ELR (cell line): ENCODE results near the gene PCDH7.

ENCODE experiments used
- DNase-seq: peaks from one replicate; pipeline ENCODE4 v3.0.0-alpha.2; 2015; ENCODE audit warnings: low read depth

PCDH7 gene

DNA sequence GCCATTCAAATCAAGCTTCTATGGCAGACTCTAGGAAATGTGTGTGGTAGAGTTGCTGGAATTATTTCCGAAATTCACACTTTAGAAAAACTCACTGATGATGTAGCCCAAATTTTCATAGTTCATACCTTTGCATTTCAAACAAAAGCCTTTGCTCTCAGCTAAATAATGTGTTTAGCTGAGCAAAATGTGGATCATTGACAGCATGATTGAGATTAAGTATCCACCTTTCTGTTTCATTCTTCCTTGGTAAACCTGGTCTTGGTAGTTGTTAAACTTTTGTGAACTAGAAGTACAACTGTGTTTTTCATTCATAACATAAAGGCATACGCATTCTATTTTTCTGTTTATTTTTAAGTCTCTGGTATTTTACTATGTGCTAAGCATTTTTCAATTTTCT is 7.2 kb downstream of the PCDH7 start:
- no peak for DNase-seq

DNA sequence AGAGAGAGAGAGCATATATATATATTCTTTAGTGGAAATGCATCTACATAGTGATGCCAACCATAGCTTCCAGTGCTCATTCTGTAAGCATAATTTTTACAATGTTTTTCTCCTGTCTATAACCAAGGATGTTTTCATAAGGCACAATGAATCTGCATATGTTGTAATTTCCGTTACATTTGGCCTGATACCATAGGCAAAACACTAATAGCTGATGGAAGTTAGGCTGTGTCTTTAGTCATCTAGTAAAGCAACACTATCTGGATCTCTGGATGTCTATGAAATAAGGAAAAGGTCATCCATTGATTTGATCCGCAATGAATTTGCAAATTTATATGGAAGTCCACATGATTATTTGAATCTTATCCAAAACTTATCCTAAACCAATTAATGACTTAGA is 8.1 kb downstream of the PCDH7 start:
- DNase-seq: no peak

GRCh38 chr4:30743897-30744296 is 23.7 kb downstream of the PCDH7 start:
- DNase-seq: no peak

GRCh38 chr4:30744386-30744785 is 24.2 kb downstream of the PCDH7 start:
- DNase-seq: no peak

- DNase-seq: peak; percentile 26
Measured at GRCh38 chr4:30744957-30745640, 24.9 kb downstream of the PCDH7 start.

- DNase-seq: no peak
Measured at GRCh38 chr4:30746735-30747134, 26.6 kb downstream of the PCDH7 start.

GRCh38 chr4:30753316-30753715 is 33.1 kb downstream of the PCDH7 start:
- peak; percentile 62 for DNase-seq

DNA sequence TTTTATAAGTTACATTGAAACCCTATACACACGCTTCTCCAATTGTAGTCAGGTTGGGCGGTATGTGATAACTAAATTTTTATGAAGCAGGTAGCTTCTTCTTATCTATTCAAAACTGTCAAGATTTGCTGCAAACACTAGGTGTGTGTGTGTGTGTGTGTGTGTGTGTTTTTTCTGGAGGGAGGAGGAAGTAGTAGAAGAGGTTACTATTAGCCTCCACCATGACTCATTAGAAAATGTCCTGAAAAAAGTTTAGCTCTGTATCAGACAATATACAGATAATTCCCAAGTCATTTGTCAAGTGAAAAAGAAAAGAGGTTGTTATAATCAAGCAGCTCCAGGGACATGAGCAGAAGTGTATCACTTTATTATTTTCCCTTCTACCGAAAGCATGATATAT is 33.9 kb downstream of the PCDH7 start:
- peak; percentile 63 for DNase-seq

DNA sequence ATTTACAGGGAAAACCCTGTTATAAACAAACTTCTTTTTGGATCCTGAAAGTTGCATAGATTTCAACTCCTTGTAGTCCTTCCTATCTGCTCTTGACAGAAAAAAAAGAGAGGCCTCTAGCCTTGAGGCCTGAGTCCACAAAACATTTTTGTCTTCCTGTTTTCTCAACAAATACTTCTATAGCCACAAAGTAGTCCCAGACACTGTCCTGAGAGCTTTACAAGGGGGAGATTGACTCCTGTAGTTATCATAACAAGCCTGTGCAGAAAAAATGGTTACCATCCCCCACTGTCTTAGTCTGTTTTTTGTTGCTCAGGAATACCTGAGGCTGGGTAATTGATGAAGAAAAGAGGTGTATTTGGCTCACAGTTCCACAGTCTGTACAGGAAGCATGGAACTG is 35.2 kb downstream of the PCDH7 start:
- no peak for DNase-seq

DNA sequence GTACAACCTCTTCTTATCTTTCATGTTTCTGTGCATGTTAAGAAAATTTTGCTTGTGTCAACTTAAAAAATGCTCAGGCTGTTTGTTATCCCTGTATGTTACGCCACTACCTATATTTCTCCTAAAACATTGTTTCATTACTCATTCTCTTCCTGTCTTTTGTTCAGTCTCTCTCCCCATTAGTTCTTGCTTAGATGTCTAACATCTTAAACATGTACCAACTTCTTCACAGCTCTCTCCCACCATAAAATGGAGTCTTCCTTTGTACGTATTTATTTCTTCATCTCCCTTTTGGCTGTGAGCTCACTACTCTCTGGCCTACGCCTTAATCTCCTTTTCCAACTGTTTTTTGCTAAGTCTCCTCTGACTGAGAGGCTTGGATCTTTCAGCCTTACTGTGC is 36.4 kb downstream of the PCDH7 start:
- DNase-seq: no peak

GRCh38 chr4:30757357-30757756 is 37.2 kb downstream of the PCDH7 start:
- DNase-seq: peak; percentile 86

GRCh38 chr4:30760551-30760950 is 40.4 kb downstream of the PCDH7 start:
- no peak for DNase-seq

DNA sequence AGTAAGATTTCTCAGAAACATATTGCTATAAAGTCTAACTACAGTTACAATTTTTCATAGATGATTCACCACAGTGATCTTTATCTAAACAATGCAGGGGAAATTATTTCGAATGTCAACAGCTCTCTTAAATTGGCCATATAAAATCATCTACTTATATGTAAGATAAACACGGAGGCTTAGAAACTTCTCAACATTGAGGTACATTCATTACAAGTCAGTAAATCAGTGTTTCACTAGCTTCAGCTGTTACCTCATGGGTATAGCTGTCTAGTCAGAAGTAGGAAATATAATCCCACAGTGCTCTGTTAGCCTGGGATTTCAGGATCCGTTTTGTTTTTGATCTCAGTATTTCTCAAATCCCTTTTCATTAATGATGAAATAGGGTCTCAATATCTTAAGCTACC is 43.2 kb downstream of the PCDH7 start:
- DNase-seq: peak; percentile 77

- no peak for DNase-seq
Measured at GRCh38 chr4:30765022-30765421, 44.9 kb downstream of the PCDH7 start.

DNA sequence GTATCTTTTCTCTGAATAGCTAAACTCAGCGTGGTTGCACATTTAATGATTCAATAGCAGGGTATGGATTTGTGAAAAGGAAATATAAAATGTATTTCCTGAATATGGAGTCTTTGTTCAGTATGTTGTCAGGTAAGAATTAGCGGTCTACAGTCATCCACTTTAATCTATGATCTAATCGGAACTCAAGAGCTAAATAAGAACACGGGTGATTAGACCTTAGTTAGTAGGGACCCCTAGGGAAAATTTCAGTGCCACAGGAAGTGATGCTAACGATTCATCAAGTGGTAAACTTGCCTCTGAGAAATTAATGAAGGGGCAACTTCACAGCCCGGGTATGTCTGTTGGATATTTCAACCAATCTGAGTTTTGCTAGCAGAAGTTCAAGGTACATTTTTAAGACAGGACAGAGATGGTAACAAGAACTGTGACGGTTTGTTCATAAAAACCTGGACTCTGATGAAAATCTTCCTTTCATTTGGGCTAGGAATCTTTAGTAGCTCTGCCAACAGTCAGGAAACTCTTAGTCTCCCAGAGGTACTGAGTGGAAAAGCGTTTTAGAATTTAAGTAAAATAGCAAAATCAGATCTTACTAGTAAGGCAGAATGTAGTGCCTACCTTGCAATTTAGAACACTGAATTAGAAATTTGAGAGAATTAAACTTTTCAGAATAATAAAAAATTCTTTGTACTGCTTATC is 47.1 kb downstream of the PCDH7 start:
- DNase-seq: no peak

DNA sequence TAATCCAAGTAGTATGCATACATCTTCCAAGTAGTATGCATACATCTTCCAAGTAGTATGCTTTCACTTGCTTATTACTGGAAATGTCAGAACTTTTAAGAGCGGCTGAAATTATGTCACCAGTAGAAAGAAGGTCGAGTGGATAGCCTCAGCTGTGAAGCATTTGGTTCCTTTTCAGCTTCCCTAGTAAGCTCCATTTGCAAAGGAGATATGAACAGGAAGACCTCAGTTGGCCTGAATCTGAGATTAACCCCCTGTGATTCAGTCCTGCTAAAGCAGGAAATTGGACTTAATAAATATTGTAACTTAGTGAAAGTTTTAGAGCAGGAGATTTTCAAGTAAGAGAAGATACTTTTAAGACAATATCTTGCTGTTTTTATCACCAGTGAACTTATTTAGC is 48.1 kb downstream of the PCDH7 start:
- no peak for DNase-seq

DNA sequence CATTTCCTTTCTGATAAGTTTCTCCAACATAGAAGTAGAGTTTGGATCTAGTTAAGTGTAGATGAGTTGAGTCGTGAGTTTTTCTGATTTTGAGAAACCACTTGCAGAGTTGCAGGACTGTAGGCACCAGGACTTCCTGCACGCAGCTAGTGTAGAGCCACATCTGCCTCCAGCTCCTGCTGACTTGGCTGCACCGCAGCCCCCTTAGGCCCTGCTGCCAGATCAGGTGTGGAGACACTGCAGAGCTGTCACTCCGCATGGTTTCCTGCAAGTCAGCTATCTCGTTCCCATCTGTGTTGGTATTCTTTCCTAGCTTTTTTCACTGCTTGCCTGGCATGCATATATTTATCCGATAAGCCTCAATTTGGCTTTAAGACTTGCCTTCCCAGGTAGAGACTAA is 48.9 kb downstream of the PCDH7 start:
- no peak for DNase-seq

DNA sequence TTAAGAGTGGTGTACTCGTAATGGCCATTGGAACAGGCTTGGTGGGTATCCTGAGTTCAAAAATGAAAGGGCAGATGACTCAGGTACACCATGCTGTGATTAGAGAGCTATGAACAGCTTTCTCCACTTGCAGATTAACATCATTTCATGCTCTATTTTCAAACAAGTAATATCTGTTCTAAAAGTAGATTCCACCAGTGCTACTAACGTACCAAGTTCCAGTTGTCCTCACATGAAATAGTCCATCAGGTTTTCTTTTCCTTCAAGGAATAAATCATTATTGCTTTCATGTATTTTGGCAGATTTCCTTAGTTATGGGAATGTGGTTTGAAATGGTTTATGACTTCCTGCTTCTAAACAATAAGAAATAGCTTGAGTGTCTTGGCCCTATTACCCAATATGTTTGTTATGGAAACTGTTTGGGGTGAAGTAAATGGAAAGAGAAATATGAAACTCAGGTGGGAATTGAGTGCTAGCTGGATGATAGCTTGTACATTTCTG is 49.9 kb downstream of the PCDH7 start:
- peak; percentile 71 for DNase-seq

DNA sequence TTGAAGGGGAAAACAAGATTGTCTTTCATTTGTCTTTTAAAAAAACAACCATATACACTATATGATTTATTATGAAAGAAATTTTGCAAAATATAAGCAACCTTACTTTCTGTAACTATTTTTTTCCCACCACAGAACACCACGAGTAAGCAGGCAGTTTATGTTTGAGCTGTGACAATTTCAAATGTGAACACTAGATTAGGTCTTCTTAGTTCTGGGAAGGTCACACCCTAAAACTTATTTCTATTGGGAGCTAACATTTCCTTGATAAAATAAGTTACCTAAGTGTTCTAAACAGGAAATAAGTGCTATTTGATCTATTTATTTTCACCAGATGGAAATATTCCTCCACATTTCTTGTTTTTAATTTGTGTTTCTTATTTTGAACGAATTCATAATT is 50.6 kb downstream of the PCDH7 start:
- no peak for DNase-seq

- DNase-seq: no peak
Measured at GRCh38 chr4:30776451-30776850, 56.3 kb downstream of the PCDH7 start.

DNA sequence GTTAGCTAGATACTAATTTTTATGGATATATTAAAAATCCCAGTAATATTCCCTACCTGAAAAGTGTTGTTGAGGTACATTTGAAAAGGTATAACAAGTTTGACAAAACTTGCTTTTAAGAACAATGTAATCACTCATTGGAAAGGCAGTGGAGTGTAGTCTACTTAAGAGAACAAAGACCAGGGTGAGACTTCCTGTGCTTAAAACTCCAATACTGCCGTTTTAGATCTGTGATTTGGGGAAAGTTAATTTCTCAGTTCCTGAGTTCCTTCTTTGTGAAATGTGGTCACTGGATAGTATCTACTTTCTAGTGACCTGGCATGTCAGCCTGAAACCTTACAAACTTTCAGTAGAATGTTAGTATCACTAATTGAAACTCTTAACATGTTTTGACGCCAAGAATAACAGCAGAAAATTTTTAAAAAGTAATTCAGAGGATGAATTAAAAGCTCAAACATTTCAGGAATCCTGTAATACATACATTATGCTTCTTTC is 56.8 kb downstream of the PCDH7 start:
- no peak for DNase-seq
